Gastrocnemius medialis (tissue), 4 donors: ENCODE results near the gene SFXN5. TPM values are rescaled to one million over a fixed set of nuclear protein-coding genes. Genes with fewer than 3 reads are reported as not detected.
A peak's percentile ranks its signal among the peaks of the same experiment; 100 is the strongest.

Experiments used
- ATAC-seq, 2 donors: fragments of 150-250 bp; one replicate each; pipeline ENCODE4 v1.9.1; 2016
- DNase-seq, 2 donors: peaks; one replicate each; pipeline ENCODE4 v3.0.0-alpha.2; 2019
- H3K27ac ChIP-seq, 4 donors: fragments of 200-600 bp; sonication (generic); 1 replicate in 1 of 4; 2 replicates in 3 of 4; pipeline ENCODE4 v1.5.1; 2016 to 2018; ENCODE audit warnings: mild to moderate bottlenecking in 2 of 4, moderate library complexity in 1 of 4
- H3K27me3 ChIP-seq, 3 donors: fragments of 200-600 bp; sonication (generic) in 2 of 3; 1 replicate in 1 of 3; 2 replicates in 2 of 3; pipeline versions ENCODE4 v1.5.1 to v1.6.0; 2016 to 2019; ENCODE audit warnings: mild to moderate bottlenecking in 1 of 3, moderate library complexity in 1 of 3
- H3K36me3 ChIP-seq, 2 donors: fragments of 200-600 bp; sonication (generic) in 1 of 2; one replicate each; pipeline ENCODE4 v1.5.1; 2017 to 2018
- H3K4me1 ChIP-seq, 2 donors: fragments of 200-600 bp; sonication (generic) in 1 of 2; one replicate each; pipeline ENCODE4 v1.5.1; 2016 to 2017; ENCODE audit warnings: mild to moderate bottlenecking in 2 of 2
- H3K4me3 ChIP-seq, 4 donors: fragments of 200-600 bp; sonication (generic) in 3 of 4; 1 replicate in 1 of 4; 2 replicates in 3 of 4; pipeline ENCODE4 v1.5.1; 2016 to 2019; ENCODE audit warnings: mild to moderate bottlenecking in 2 of 4
- H3K9me3 ChIP-seq, 3 donors: fragments of 200-600 bp; sonication (generic) in 2 of 3; 1 replicate in 1 of 3; 2 replicates in 2 of 3; pipeline ENCODE4 v1.5.1; 2016 to 2019
- POLR2A ChIP-seq, 2 donors: fragments of 450-650 bp; IDR thresholded peaks; one replicate each; pipeline ENCODE4 v1.6.1; 2017; ENCODE audit warnings: antibody characterized with exemption in 2 of 2, mild to moderate bottlenecking in 2 of 2, moderate library complexity in 2 of 2
- in situ Hi-C, 4 donors: fragments of 200-750 bp; cut with MboI; loops; one replicate each; pipeline versions ENCODE4 v1.15.0 to v1.8.0; 2017; ENCODE audit warnings: low sequenced_read_pairs in 4 of 4
- intact Hi-C: fragments of 100-400 bp; cut with DNase I; formaldehyde crosslinking; loops from one replicate; pipeline ENCODE4 v1.15.1; 2023; ENCODE audit warnings: low total_unique reads
- total RNA-seq, 4 donors: library from RNA; depleted of rRNA; stranded (reverse); fragments of >200 nt; gene quantifications; one replicate each; pipeline versions ENCODE4 v1.1.0 to v1.2.3, GENCODE V29; 2016
- TF ChIP-seq, protein P1 (sequence below), 5 experiments: fragments of 450-650 bp in 3 of 5; fragments of 200-600 bp in 2 of 5; sonication (generic) in 2 of 5; IDR thresholded peaks in 4 of 5; conservative IDR thresholded peaks in 1 of 5; 1 replicate in 4 of 5; 2 replicates in 1 of 5; pipeline ENCODE4 v1.5.1; 2016 to 2019; ENCODE audit warnings: antibody characterized with exemption in 5 of 5, mild to moderate bottlenecking in 3 of 5, moderate library complexity in 3 of 5

Gene SFXN5
- total RNA-seq, 4 donors from 2014 or later: 6.8 to 22.7 (median 9.1) TPM

DNA sequence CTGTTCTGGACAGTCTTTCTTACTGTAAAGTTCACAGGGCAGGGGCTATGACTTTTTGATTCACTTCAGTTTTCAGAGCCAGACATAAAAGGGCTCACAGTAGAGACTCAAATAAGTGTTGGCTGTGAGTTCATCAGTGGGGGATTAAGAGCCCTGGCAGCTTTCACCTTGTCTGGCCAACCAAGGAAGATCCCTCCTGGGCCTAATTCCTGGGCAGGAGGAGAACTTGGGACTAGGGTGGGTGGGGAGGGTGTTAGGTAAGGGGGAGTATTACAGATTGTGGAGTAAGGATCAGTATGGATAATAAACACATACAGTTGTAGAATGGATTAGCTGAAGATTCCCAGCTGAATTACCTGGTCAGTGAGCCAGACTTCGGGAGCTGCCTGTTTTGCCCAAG, 904 bp upstream of the SFXN5 start:
- H3K9me3 ChIP-seq: no peaks in the 10 kb centered on the region
- ATAC-seq (no peak), DNase-seq (no peak)
- peak overlapping the region; percentile 87 to 97 (median 92) for H3K27ac ChIP-seq
- H3K4me3 ChIP-seq: peak overlapping the region; percentile 83 to 93 (median 92)
- in situ Hi-C loops (no loop called here), intact Hi-C loops (loop anchor here (5.0 to 10.0 kb wide), 5 partner anchors 105 to 662 kb away; partner anchors contain the start of genes ALMS1, CCT7, PRADC1 and SPR)
- H3K36me3 ChIP-seq: no peaks in the 10 kb centered on the region
- TF ChIP-seq POLR2A (IDR thresholded peaks at IDR 0.05): no peak
- TF ChIP-seq, protein P1, sequence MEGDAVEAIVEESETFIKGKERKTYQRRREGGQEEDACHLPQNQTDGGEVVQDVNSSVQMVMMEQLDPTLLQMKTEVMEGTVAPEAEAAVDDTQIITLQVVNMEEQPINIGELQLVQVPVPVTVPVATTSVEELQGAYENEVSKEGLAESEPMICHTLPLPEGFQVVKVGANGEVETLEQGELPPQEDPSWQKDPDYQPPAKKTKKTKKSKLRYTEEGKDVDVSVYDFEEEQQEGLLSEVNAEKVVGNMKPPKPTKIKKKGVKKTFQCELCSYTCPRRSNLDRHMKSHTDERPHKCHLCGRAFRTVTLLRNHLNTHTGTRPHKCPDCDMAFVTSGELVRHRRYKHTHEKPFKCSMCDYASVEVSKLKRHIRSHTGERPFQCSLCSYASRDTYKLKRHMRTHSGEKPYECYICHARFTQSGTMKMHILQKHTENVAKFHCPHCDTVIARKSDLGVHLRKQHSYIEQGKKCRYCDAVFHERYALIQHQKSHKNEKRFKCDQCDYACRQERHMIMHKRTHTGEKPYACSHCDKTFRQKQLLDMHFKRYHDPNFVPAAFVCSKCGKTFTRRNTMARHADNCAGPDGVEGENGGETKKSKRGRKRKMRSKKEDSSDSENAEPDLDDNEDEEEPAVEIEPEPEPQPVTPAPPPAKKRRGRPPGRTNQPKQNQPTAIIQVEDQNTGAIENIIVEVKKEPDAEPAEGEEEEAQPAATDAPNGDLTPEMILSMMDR (IDR thresholded peaks at IDR 0.05 in 4 of 5, conservative IDR thresholded peaks at IDR 0.05 in 1 of 5): no peak
- H3K27me3 ChIP-seq: no peaks in the 10 kb centered on the region
- peaks cover 19 to 48% of the 10 kb centered on the region in 2 donors for H3K4me1 ChIP-seq

GRCh38 chr2:73072129-73072395, 550 bp upstream of the SFXN5 start:
- in situ Hi-C loops (no loop called here), intact Hi-C loops (loop anchor here (5.0 to 10.0 kb wide), 5 partner anchors 105 to 663 kb away; partner anchors contain the start of genes ALMS1, CCT7, PRADC1 and SPR)
- peak in 1 of 2 donors; percentile 3 for ATAC-seq
- Histone ChIP-seq H3K27ac (peak overlapping the region; percentile 87 to 97 (median 92)), H3K9me3 (no peaks in the 10 kb centered on the region), H3K36me3 (no peaks in the 10 kb centered on the region), H3K27me3 (no peaks in the 10 kb centered on the region), H3K4me3 (peak overlapping the region; percentile 83 to 93 (median 92)), H3K4me1 (peaks cover 19 to 48% of the 10 kb centered on the region in 2 donors)
- TF ChIP-seq, protein P1 (IDR thresholded peaks at IDR 0.05 in 4 of 5, conservative IDR thresholded peaks at IDR 0.05 in 1 of 5): no peak
- TF ChIP-seq POLR2A (IDR thresholded peaks at IDR 0.05): no peak
- no peak for DNase-seq

- DNase-seq (peak in 1 of 2 donors; percentile 35), ATAC-seq (peak; percentile 17 to 26)
- intact Hi-C loops: loop anchor here (1.0 to 10.0 kb wide), 6 partner anchors 42 to 664 kb away; partner anchors contain the start of genes ALMS1, CCT7, PRADC1 and RAB11FIP5
Measured at GRCh38 chr2:73070643-73071359, 711 bp downstream of the SFXN5 start.

DNA sequence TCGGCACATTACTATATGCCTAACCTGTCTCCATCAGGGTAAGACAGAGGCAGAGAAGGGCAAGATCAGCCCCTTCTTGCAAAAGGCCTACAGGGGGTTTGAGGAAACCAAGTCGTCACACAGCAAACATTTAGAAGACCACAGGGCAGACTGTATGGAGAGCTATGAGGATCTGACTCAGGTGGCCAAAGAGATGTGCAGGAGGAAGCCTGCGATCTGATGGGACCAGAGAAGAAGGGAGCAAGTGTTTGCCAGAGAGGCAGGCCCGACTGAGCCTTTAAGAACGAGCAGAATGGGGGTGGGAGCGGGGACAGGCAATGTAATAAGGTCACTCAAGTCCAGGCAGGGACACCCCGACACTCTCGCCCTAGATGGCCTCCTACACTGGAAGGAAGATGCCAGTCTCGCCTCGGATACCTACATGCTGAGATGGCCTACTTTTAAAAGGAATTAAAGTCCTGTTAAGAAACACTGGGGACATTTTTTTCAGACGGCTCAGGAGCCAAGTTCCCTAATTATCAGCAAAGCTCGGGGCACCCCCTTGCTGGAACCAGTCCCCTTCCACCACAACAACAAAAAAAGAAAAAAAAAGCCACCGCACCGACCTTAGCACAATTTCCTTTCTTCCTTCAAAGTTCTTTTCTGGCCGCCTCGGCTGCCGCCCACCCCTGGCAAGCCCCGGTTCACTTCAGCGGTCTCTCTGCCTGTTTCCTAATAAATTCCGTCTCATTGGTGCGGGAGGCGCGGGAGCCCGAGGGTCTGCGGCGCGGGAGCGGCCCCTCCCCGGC, 1.5 kb downstream of the SFXN5 start:
- H3K4me3 ChIP-seq: peak overlapping the region; percentile 83 to 93 (median 92)
- peaks cover 11 to 37% of the 10 kb centered on the region in 2 donors for H3K4me1 ChIP-seq
- in situ Hi-C loops (no loop called here), intact Hi-C loops (loop anchor here (5.0 to 10.0 kb wide), 5 partner anchors 107 to 665 kb away; partner anchors contain the start of genes ALMS1, CCT7, PRADC1 and SPR)
- peak overlapping the region; percentile 87 to 97 (median 92) for H3K27ac ChIP-seq
- ATAC-seq (no peak), DNase-seq (peak in 1 of 2 donors; percentile 28)
- no peaks in the 10 kb centered on the region for H3K9me3 ChIP-seq
- H3K27me3 ChIP-seq: no peaks in the 10 kb centered on the region
- H3K36me3 ChIP-seq: no peaks in the 10 kb centered on the region
- TF ChIP-seq, protein P1 (IDR thresholded peaks at IDR 0.05 in 4 of 5, conservative IDR thresholded peaks at IDR 0.05 in 1 of 5): no peak
- TF ChIP-seq POLR2A (IDR thresholded peaks at IDR 0.05): no peak

More at GRCh38 chr2:73070643-73071359, 711 bp downstream of the SFXN5 start:
- peak overlapping the region; percentile 87 to 97 (median 92) for H3K27ac ChIP-seq
- H3K36me3 ChIP-seq: no peaks in the 10 kb centered on the region
- H3K9me3 ChIP-seq: no peaks in the 10 kb centered on the region
- H3K4me3 ChIP-seq: peak overlapping the region; percentile 83 to 93 (median 92)
- H3K4me1 ChIP-seq: peaks cover 17 to 43% of the 10 kb centered on the region in 2 donors
- H3K27me3 ChIP-seq: no peaks in the 10 kb centered on the region
- TF ChIP-seq POLR2A (IDR thresholded peaks at IDR 0.05): peak; percentile 88 to 93
- TF ChIP-seq, protein P1 (IDR thresholded peaks at IDR 0.05 in 4 of 5, conservative IDR thresholded peaks at IDR 0.05 in 1 of 5): no peak
- in situ Hi-C loops: no loop called here
